IMR-90 (cell line): ENCODE data around the gene GPR171. TPM values are rescaled to one million over a fixed set of nuclear protein-coding genes. Genes with fewer than 3 reads are reported as not detected.

ENCODE experiments used
- ATAC-seq: fragments of 200-7000 bp; cut with Tn5 transposase; 2 replicates; pipeline ENCODE4 v1.9.1; 2020; ENCODE audit warnings: low read depth, mild to moderate bottlenecking, moderate library complexity
- BruUV-seq: library from RNA; stranded (reverse); fragments of 400-500 nt; replicated peaks from 2 replicates; lab custom pipeline; 2021; lab: Mats Ljungman, UMichigan
- CTCF ChIA-PET: fragments of 300-600 bp; formaldehyde crosslinking; extraction: SDS; loops from one replicate; lab custom pipeline; 2021; ENCODE audit warnings: antibody characterized with exemption; lab: Yijun Ruan, JAX
- POLR2A ChIA-PET: fragments of 300-600 bp; sonication (Branson Sonifier 250); formaldehyde crosslinking; loops from one replicate; lab custom pipeline; 2022; ENCODE audit warnings: antibody characterized with exemption; ENCODE audit not compliant: unreplicated experiment; lab: Charles Lee
- DNase-seq: peaks from one replicate; pipeline ENCODE4 v3.0.0; 2013
- H2AFZ ChIP-seq: replicated peaks from 2 replicates; pipeline ENCODE3; 2013; ENCODE audit warnings: low read length, mild to moderate bottlenecking; ENCODE audit not compliant: poor library complexity
- H2AK5ac ChIP-seq: 2 replicates; pipeline ENCODE4 v1.6.1; 2013; ENCODE audit warnings: low read depth, low read length, inconsistent platforms
- H2AK9ac ChIP-seq: replicated peaks from 2 replicates; pipeline ENCODE3; 2013; ENCODE audit warnings: mild to moderate bottlenecking, low read depth, low read length, moderate library complexity; ENCODE audit not compliant: poor library complexity
- H2BK120ac ChIP-seq: 2 replicates; pipeline ENCODE4 v1.6.1; 2013; ENCODE audit warnings: low read depth, low read length, inconsistent platforms
- H2BK15ac ChIP-seq: 3 replicates; pipeline ENCODE4 v1.6.1; 2013; ENCODE audit warnings: low read depth, low read length, inconsistent platforms
- H2BK20ac ChIP-seq: 2 replicates; pipeline ENCODE4 v1.6.1; 2013; ENCODE audit warnings: low read depth, mild to moderate bottlenecking, inconsistent platforms, low read length, moderate library complexity
- H2BK5ac ChIP-seq: 2 replicates; pipeline ENCODE4 v1.6.1; 2013; ENCODE audit warnings: mild to moderate bottlenecking, low read depth, low read length, inconsistent platforms; ENCODE audit not compliant: poor library complexity, severe bottlenecking
- H3K14ac ChIP-seq: replicated peaks from 2 replicates; pipeline ENCODE4 v1.6.1; 2013; ENCODE audit warnings: low read depth, low read length, inconsistent platforms
- H3K18ac ChIP-seq: 2 replicates; pipeline ENCODE4 v1.6.1; 2013; ENCODE audit warnings: low read depth, low read length, control low read depth
- H3K23ac ChIP-seq: 2 replicates; pipeline ENCODE4 v1.6.1; 2013; ENCODE audit warnings: low read depth, low read length, inconsistent platforms
- H3K27ac ChIP-seq: 2 replicates; pipeline ENCODE4 v1.5.1; 2013; ENCODE audit warnings: mild to moderate bottlenecking, control low read depth, low read length; ENCODE audit not compliant: insufficient read depth
- H3K27me3 ChIP-seq: 2 replicates; pipeline ENCODE4 v1.6.1; 2013; ENCODE audit warnings: low read length; ENCODE audit not compliant: control insufficient read depth, insufficient read depth
- H3K36me3 ChIP-seq: 2 replicates; pipeline ENCODE4 v1.6.1; 2013; ENCODE audit warnings: low read length, mixed read lengths; ENCODE audit not compliant: control insufficient read depth, insufficient read depth
- H3K4ac ChIP-seq: 2 replicates; pipeline ENCODE4 v1.6.1; 2013; ENCODE audit warnings: low read depth, low read length, inconsistent platforms
- H3K4me1 ChIP-seq: 2 replicates; pipeline ENCODE4 v1.6.1; 2013; ENCODE audit warnings: low read length, mixed read lengths; ENCODE audit not compliant: control insufficient read depth, insufficient read depth
- H3K4me2 ChIP-seq: 2 replicates; pipeline ENCODE4 v1.6.1; 2013; ENCODE audit warnings: low read depth, mild to moderate bottlenecking, control low read depth, low read length, moderate library complexity
- H3K4me3 ChIP-seq: 2 replicates; pipeline ENCODE4 v1.5.1; 2013; ENCODE audit warnings: low read depth, mild to moderate bottlenecking, control low read depth, low read length, moderate library complexity; ENCODE audit not compliant: insufficient read depth
- H3K56ac ChIP-seq: 2 replicates; pipeline ENCODE4 v1.6.1; 2013; ENCODE audit warnings: low read length, inconsistent platforms; ENCODE audit not compliant: insufficient read depth; ENCODE audit errors: extremely low read depth
- H3K79me1 ChIP-seq, 2 experiments: 2 replicates each; pipeline ENCODE4 v1.6.1; 2013; ENCODE audit warnings: low read length in 2 of 2, inconsistent platforms in 1 of 2, low read depth in 1 of 2
- H3K9ac ChIP-seq: 2 replicates; pipeline ENCODE4 v1.6.1; 2013; ENCODE audit warnings: low read depth, low read length, control low read depth
- H3K9me1 ChIP-seq: 2 replicates; pipeline ENCODE4 v1.6.1; 2013; ENCODE audit warnings: low read length, inconsistent platforms; ENCODE audit not compliant: insufficient read depth
- H3K9me3 ChIP-seq: 2 replicates; pipeline ENCODE4 v1.6.1; 2013; ENCODE audit warnings: low read length; ENCODE audit not compliant: control insufficient read depth, insufficient read depth
- H4K20me1 ChIP-seq: 2 replicates; pipeline ENCODE4 v1.6.1; 2013; ENCODE audit warnings: low read length, inconsistent platforms; ENCODE audit not compliant: insufficient read depth
- H4K5ac ChIP-seq: 2 replicates; pipeline ENCODE4 v1.6.1; 2013; ENCODE audit warnings: mild to moderate bottlenecking, low read depth, low read length, control low read depth
- H4K8ac ChIP-seq, 2 experiments: 2 replicates each; pipeline ENCODE4 v1.6.1; 2013; ENCODE audit warnings: low read depth in 2 of 2, low read length in 2 of 2, control low read depth in 1 of 2, inconsistent platforms in 1 of 2
- H4K91ac ChIP-seq: 2 replicates; pipeline ENCODE4 v1.6.1; 2013; ENCODE audit warnings: low read depth, low read length, inconsistent platforms; ENCODE audit not compliant: insufficient read depth
- CEBPB ChIP-seq: IDR thresholded peaks from 2 replicates; pipeline ENCODE4 v1.6.1; 2012; ENCODE audit warnings: low read depth, low read length, improper control_type of control experiment
- FOS ChIP-seq: fragments of 150-350 bp; IDR thresholded peaks from 2 replicates; pipeline ENCODE4 v1.6.1; 2016; ENCODE audit warnings: low read depth, low read length
- MAFK ChIP-seq: IDR thresholded peaks from 2 replicates; pipeline ENCODE4 v1.6.1; 2012; ENCODE audit warnings: low read depth, low read length, improper control_type of control experiment
- NFE2L2 ChIP-seq: fragments of 150-350 bp; IDR thresholded peaks from 2 replicates; pipeline ENCODE4 v1.6.1; 2016; ENCODE audit warnings: low read depth, mild to moderate bottlenecking, low read length
- RAD21 ChIP-seq: IDR thresholded peaks from 2 replicates; pipeline ENCODE4 v1.6.1; 2012; ENCODE audit warnings: low read length, improper control_type of control experiment
- RCOR1 ChIP-seq: IDR thresholded peaks from 2 replicates; pipeline ENCODE4 v1.6.1; 2012; ENCODE audit warnings: mild to moderate bottlenecking, low read length, improper control_type of control experiment; ENCODE audit not compliant: insufficient replicate concordance
- RFX5 ChIP-seq: IDR thresholded peaks from 2 replicates; pipeline ENCODE4 v1.8.0; 2012; ENCODE audit warnings: low read depth, mild to moderate bottlenecking, low read length, moderate library complexity
- SMC3 ChIP-seq: fragments of 150-350 bp; IDR thresholded peaks from 2 replicates; pipeline ENCODE4 v1.6.1; 2016; ENCODE audit warnings: low read depth, mild to moderate bottlenecking, antibody characterized with exemption, low read length, moderate library complexity
- WGBS, 2 experiments: methylation state at CpG; one replicate each; pipeline versions ENCODE4 v1.1.5 to v1.1.7; 2013; ENCODE audit warnings: missing lambda C conversion rate in 2 of 2; ENCODE audit not compliant: insufficient read length in 1 of 2; ENCODE audit errors: extremely low coverage in 2 of 2; 5-methylcytosine and 5-hydroxymethylcytosine counted together
- dilution Hi-C: fragments of 300-500 bp; cut with HindIII; formaldehyde crosslinking; loops from one replicate; pipeline ENCODE4 v1.14.3; 2018; ENCODE audit warnings: low sequenced_read_pairs; ENCODE audit not compliant: unreplicated experiment
- in situ Hi-C: fragments of 300-500 bp; cut with MboI; formaldehyde crosslinking; loops from 3 replicates; pipeline ENCODE4 v1.14.3; 2019; ENCODE audit warnings: low sequenced_read_pairs, inconsistent platforms, mixed read lengths
- intact Hi-C: fragments of 100-400 bp; cut with micrococcal nuclease; formaldehyde crosslinking; loops from 2 replicates; pipeline ENCODE4 v1.10.0; 2022
- polyA plus RNA-seq, 3 experiments: library from polyadenylated mRNA; depleted of rRNA; stranded (reverse); fragments of >200 nt; gene quantifications; 2 replicates each; pipeline ENCODE4 v1.2.3, GENCODE V29; 2012; ENCODE audit warnings: low replicate concordance in 1 of 3
- total RNA-seq: library from RNA; depleted of rRNA; stranded (reverse); fragments of >200 nt; gene quantifications from 2 replicates; pipeline ENCODE4 v1.2.3, GENCODE V29; 2012
- TF ChIP-seq, protein P1 (sequence below): conservative IDR thresholded peaks from 2 replicates; pipeline ENCODE4 v1.5.1; 2012; ENCODE audit warnings: mild to moderate bottlenecking, low read depth, low read length, improper control_type of control experiment
- TF ChIP-seq, protein P2 (sequence below): fragments of 150-350 bp; IDR thresholded peaks from 2 replicates; pipeline ENCODE4 v1.6.1; 2017; ENCODE audit warnings: mild to moderate bottlenecking, antibody characterized with exemption, low read length, low read depth

GPR171 gene
- total and polyA plus RNA-seq, 2 of the 4 experiments (the other 2 are of a cell fraction), result not detected

DNA sequence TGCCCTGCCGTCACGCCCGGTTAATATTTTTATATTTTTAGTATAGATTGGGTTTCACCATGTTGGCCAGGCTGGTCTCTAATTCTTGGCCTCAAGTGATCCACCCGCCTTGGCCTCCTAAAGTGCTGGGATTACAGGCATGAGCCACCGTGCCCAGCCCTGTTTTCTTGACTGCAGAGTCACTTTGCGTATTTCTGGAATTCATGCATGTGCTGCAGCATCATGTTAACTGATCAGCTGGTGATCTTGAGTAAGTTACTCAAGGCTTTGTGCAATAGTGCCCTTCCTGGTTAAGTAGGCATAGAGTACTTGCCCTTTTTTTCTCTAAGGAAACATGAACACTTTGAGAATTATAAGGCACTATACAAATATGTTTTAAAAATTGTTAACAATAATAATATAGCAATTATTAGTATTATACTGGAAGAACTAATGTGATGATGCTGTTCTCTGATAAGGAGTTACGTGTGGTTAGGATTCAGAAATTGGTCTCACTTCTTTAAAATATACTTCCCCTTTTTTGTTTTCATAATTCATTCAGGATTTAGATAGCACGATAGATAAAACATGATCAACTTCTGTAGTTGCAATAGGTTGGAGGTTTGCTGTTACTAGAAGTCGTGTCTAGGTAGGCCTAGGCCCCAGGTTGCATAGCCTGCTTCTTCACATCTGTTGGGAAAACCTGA lies 33.6 kb downstream of the GPR171 start (continued):
- no peak for TF ChIP-seq MAFK

DNA sequence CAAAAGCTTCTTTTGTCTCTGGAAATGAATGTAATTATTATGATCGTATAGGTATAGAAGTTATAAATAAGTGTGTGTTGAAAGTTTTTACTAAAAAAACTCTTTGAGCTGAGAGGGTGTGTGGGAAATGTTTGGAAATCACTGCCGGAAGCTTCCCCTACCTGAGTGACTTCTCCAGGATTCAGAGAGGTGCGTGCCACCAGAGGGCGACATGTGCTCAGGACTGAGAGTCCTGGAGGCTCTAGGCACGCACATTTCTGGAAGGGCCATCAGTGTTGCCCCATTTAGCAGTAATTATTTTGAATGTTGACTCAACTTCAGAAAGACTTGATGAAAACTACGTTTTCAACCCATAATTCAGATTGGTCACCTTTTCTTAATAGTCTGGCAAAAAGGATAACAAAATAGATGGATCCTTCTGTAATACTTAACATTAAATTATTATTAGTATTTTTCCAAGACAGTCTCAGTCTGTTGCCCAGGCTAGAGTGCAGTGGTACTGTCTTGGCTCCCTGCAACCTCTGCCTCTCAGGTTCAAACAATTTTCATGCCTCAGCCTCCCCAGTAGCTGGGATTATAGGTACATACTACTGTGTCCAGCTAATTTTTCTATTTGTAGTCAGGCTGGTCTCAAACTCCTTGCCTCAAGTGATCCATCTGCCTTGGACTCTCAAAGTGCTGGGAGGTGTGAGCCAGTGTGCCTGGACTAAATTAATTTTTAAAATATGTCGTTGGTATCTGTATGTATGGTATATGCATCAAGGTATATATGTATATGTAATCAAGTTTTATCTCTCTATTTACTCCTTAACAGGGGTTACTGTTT lies 34.5 kb downstream of the GPR171 start:
- Histone ChIP-seq H3K4me1 (no peaks in the 10 kb centered on the region), H3K4ac (no peak overlapping the region), H2BK20ac (no peak overlapping the region), H3K27ac (no peak overlapping the region), H3K27me3 (no peaks in the 10 kb centered on the region), H2AK5ac (no peak overlapping the region), H3K9me3 (no peaks in the 10 kb centered on the region), H4K20me1 (no peaks in the 10 kb centered on the region), H2AFZ (no peak overlapping the region), H2BK5ac (no peak overlapping the region), H2BK120ac (no peak overlapping the region), H3K4me2 (no peak overlapping the region), H4K8ac (no peak overlapping the region; a peak in 1 of 4 replicates), H3K4me3 (no peak overlapping the region), H4K5ac (no peak overlapping the region), H3K14ac (no peak overlapping the region), H3K56ac (no peak overlapping the region), H3K9me1 (no peaks in the 10 kb centered on the region), H2AK9ac (no peak overlapping the region), H2BK15ac (no peak overlapping the region), H3K9ac (no peak overlapping the region), H3K79me1 (no peaks in the 10 kb centered on the region), H3K36me3 (no peaks in the 10 kb centered on the region), H4K91ac (no peak overlapping the region), H3K18ac (no peak overlapping the region), H3K23ac (no peak overlapping the region)
- DNase-seq (peak; percentile 67), ATAC-seq (peak; percentile 90)
- ChIA-PET POLR2A (no interaction called here), CTCF (interaction anchor here (0.6 to 2.2 kb wide), 19 partner anchors 8 to 123 kb away, joined by 3 to 14 read pairs (median 3); no protein-coding TSS in a partner anchor)
- in situ Hi-C loops (loop anchor here (5.0 kb wide), 2 partner anchors 59 to 109 kb away; partner anchors contain the start of gene P2RY14), intact Hi-C loops (loop anchor here (1.0 to 10.0 kb wide), 3 partner anchors 59 to 266 kb away; no protein-coding TSS in a partner anchor), dilution Hi-C loops (no loop called here)
- TF ChIP-seq FOS, result no peak
- TF ChIP-seq RAD21, result peak; percentile 93
- TF ChIP-seq, protein P1, sequence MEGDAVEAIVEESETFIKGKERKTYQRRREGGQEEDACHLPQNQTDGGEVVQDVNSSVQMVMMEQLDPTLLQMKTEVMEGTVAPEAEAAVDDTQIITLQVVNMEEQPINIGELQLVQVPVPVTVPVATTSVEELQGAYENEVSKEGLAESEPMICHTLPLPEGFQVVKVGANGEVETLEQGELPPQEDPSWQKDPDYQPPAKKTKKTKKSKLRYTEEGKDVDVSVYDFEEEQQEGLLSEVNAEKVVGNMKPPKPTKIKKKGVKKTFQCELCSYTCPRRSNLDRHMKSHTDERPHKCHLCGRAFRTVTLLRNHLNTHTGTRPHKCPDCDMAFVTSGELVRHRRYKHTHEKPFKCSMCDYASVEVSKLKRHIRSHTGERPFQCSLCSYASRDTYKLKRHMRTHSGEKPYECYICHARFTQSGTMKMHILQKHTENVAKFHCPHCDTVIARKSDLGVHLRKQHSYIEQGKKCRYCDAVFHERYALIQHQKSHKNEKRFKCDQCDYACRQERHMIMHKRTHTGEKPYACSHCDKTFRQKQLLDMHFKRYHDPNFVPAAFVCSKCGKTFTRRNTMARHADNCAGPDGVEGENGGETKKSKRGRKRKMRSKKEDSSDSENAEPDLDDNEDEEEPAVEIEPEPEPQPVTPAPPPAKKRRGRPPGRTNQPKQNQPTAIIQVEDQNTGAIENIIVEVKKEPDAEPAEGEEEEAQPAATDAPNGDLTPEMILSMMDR, result peak; percentile 84
- no peak for TF ChIP-seq NFE2L2
- TF ChIP-seq, protein P2, sequence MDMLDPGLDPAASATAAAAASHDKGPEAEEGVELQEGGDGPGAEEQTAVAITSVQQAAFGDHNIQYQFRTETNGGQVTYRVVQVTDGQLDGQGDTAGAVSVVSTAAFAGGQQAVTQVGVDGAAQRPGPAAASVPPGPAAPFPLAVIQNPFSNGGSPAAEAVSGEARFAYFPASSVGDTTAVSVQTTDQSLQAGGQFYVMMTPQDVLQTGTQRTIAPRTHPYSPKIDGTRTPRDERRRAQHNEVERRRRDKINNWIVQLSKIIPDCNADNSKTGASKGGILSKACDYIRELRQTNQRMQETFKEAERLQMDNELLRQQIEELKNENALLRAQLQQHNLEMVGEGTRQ, result no peak
- peak; percentile 98 for TF ChIP-seq SMC3
- no peak for TF ChIP-seq RFX5
- no peak for TF ChIP-seq RCOR1
- peak; percentile 46 for TF ChIP-seq CEBPB
- no TSS peak for BruUV-seq
- 14 to 100% methylated on average over 1 of the region's 7 CpGs for WGBS, 2 experiments
